GM13976 (cell line): Measurements from ENCODE around the gene TSGA10IP.
"Not testable (repeated sequence)": the region's sequence is repeated elsewhere in the genome, so short reads cannot be mapped to it uniquely, and the experiment has no call there.

Experiments
- DNase-seq: peaks from one replicate; pipeline ENCODE4 v3.0.0; 2012; ENCODE audit warnings: low spot score
- in situ Hi-C: fragments of 300-500 bp; cut with MboI; formaldehyde crosslinking; loops from one replicate; pipeline ENCODE4 v1.12.0; 2022; ENCODE audit warnings: low sequenced_read_pairs, mixed read lengths, inconsistent platforms; ENCODE audit not compliant: unreplicated experiment
- TF ChIP-seq, protein P1 (sequence below): IDR thresholded peaks from 2 replicates; pipeline ENCODE4 v1.5.1; 2012; ENCODE audit warnings: borderline replicate concordance, mild to moderate bottlenecking; ENCODE audit not compliant: insufficient read depth; ENCODE audit errors: extremely low read depth, missing control alignments, control extremely low read depth

Gene TSGA10IP

GRCh38 chr11:65947603-65948125, 2.4 kb downstream of the TSGA10IP start:
- TF ChIP-seq, protein P1, sequence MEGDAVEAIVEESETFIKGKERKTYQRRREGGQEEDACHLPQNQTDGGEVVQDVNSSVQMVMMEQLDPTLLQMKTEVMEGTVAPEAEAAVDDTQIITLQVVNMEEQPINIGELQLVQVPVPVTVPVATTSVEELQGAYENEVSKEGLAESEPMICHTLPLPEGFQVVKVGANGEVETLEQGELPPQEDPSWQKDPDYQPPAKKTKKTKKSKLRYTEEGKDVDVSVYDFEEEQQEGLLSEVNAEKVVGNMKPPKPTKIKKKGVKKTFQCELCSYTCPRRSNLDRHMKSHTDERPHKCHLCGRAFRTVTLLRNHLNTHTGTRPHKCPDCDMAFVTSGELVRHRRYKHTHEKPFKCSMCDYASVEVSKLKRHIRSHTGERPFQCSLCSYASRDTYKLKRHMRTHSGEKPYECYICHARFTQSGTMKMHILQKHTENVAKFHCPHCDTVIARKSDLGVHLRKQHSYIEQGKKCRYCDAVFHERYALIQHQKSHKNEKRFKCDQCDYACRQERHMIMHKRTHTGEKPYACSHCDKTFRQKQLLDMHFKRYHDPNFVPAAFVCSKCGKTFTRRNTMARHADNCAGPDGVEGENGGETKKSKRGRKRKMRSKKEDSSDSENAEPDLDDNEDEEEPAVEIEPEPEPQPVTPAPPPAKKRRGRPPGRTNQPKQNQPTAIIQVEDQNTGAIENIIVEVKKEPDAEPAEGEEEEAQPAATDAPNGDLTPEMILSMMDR = no peak
- in situ Hi-C loops = no loop called here

GRCh38 chr11:65950711-65951110, 5.4 kb downstream of the TSGA10IP start:
- in situ Hi-C loops, DNase-seq: not testable (repeated sequence)

More at GRCh38 chr11:65947603-65948125, 2.4 kb downstream of the TSGA10IP start:
- DNase-seq = no peak

DNA sequence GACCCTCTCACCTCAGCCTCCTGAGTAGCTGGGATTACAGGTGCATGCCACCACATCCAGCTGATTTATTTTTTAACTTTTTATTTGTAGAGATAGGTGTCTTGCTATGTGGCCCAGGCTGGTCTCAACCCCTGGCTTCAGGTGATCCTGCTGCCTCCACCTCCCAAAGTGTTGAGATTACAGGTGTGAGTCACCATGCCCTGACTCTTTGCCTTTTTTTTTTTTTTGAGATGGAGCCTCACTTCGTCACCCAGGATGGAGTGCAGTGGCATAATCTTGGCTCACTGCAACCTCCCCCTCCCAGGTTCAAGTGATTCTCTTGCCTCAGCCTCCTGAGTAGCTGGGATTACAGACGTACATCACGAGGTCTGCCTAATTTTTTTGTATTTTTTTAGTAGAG, 6.4 kb downstream of the TSGA10IP start:
- in situ Hi-C loops, DNase-seq: not testable (repeated sequence)

- in situ Hi-C loops = no loop called here
- TF ChIP-seq, protein P1 = no peak
- no peak for DNase-seq
These were observed 6.8 kb downstream of the TSGA10IP start for GRCh38 chr11:65952052-65952521.

DNA sequence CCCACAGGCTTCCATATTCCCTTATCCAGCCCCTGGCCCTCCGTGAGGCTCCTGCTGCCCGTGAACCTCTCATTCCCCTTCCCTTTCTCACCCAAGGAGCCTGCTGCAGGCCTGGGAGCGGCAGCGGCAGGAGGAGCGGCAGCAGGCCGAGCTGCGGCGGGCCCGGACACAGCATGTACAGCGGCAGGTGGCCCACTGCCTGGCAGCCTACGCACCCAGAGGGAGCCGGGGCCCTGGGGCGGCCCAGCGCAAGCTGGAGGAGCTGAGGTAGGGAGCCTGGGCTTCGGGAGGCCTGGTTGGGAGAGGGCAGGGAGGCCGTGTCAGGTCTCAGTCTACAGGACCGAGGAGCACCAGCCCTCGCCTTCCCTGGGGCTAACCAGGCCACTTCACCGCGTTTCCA, 8.2 kb downstream of the TSGA10IP start:
- TF ChIP-seq, protein P1 = no peak
- in situ Hi-C loops = no loop called here
- no peak for DNase-seq

GRCh38 chr11:65954771-65955170, 9.5 kb downstream of the TSGA10IP start:
- no peak for DNase-seq
- in situ Hi-C loops = no loop called here
- TF ChIP-seq, protein P1 = no peak

DNA sequence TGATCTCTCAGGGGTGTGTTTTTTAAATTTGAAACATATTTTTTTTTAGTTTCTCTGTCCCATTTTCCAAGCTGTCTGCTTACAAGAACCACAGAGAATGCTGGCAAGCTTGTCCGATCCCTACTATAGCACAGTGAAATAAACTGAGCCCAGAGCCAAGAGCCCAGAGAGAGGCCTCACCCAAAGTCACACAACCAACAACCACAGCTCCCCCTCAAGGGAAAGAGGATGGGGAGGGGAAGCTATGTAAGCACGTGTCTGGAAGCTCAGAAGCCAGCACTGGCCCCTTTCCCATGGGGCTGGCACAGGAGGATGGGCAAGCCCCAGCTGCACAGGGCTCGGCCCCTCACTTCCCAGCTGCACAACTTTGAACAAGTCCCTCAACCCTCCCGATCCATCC, 13.0 kb downstream of the TSGA10IP start:
- in situ Hi-C loops = no loop called here
- TF ChIP-seq, protein P1 = no peak
- no peak for DNase-seq
